ENCODE results near the gene ATF1. TPM values are rescaled to one million over a fixed set of nuclear protein-coding genes. Genes with fewer than 3 reads are reported as not detected.

The ATF1 gene
- total RNA-seq (10 to 100 TPM in 8 of 9 donors, 1 to 10 TPM in 1; 8.2 to 58.3 (median 44.2) TPM), polyA plus RNA-seq (10 to 100 TPM in 1 of 3 donors, 1 to 10 TPM in 2; 6.7 to 56.0 (median 9.7) TPM)
- long read RNA-seq, donor 1, transcript ATF1-201 (7 exons, 2,181 nt), result major isoform, 6 of 6 reads
- long read RNA-seq, donor 1, partial matches to known transcripts, result 0 of 6 reads
- long read RNA-seq, donor 1, other reads (novel, unspliced or antisense), result 0 of 6 reads
- long read RNA-seq, donor 2, partial matches to known transcripts, result 0 of 2 reads
- long read RNA-seq, donor 2, other reads (novel, unspliced or antisense), result 0 of 2 reads
- long read RNA-seq, donor 3, partial matches to known transcripts, result 0 of 3 reads
- long read RNA-seq, donor 3, other reads (novel, unspliced or antisense), result 0 of 3 reads
- long read RNA-seq, donor 4, partial matches to known transcripts, result 1 of 7 reads
- long read RNA-seq, donor 4, other reads (novel, unspliced or antisense), result 3 of 7 reads
- long read RNA-seq, donor 5, transcript ATF1-201 (7 exons, 2,181 nt), result major isoform, 22 of 27 reads
- long read RNA-seq, donor 5, partial matches to known transcripts, result 1 of 27 reads
- long read RNA-seq, donor 5, other reads (novel, unspliced or antisense), result 4 of 27 reads
- long read RNA-seq, donor 6, partial matches to known transcripts, result 1 of 7 reads
- long read RNA-seq, donor 6, other reads (novel, unspliced or antisense), result 2 of 7 reads
- long read RNA-seq, donor 7, partial matches to known transcripts, result 0 of 1 reads
- long read RNA-seq, donor 7, other reads (novel, unspliced or antisense), result 0 of 1 reads
- long read RNA-seq, donor 8, transcript ATF1-201 (7 exons, 2,181 nt), result major isoform, 9 of 15 reads
- long read RNA-seq, donor 8, partial matches to known transcripts, result 5 of 15 reads
- long read RNA-seq, donor 8, other reads (novel, unspliced or antisense), result 0 of 15 reads
- long read RNA-seq, donor 9, transcript ATF1-201 (7 exons, 2,181 nt), result major isoform, 8 of 8 reads
- long read RNA-seq, donor 9, partial matches to known transcripts, result 0 of 8 reads
- long read RNA-seq, donor 9, other reads (novel, unspliced or antisense), result 0 of 8 reads
- long read RNA-seq, donor 10, transcript ATF1-201 (7 exons, 2,181 nt), result major isoform, 5 of 5 reads
- long read RNA-seq, donor 10, partial matches to known transcripts, result 0 of 5 reads
- long read RNA-seq, donor 10, other reads (novel, unspliced or antisense), result 0 of 5 reads

- Histone ChIP-seq H3K27ac (peak within 1 kb of the TSS; percentile 93 to 99 (median 95)), H3K27me3 (no peaks in the 10 kb centered on the region), H3K4me1 (replicated peaks in 1 of 2) (peaks cover 10 to 48% of the 10 kb centered on the region in 2 donors), H3K36me3 (replicated peaks in 1 of 2) (no peaks in the 10 kb centered on the region), H3K9me3 (replicated peaks in 1 of 3) (no peaks in the 10 kb centered on the region), H3K4me3 (peak within 1 kb of the TSS; percentile 3 to 100 (median 78))
- peak; percentile 85 to 97 (median 91) for DNase-seq
- intact Hi-C loops (cut with DNase I), result no loop called here
- WGBS, 4 donors, result 0% methylated on average over 3 to 51 of the region's 51 CpGs
- TF ChIP-seq CTCF (IDR thresholded peaks at IDR 0.05) (no peak), POLR2A (IDR thresholded peaks at IDR 0.05) (peak; percentile 61 to 74)
Observed at GRCh38 chr12:50763639-50764285, at the start of gene ATF1. TSS of gene ATF1 (plus strand) at chr12:50764101. CDS start at chr12:50780146, 16,045 bp downstream.

- H3K27me3 ChIP-seq, result no peaks in the 10 kb centered on the region
- H3K36me3 ChIP-seq (replicated peaks in 1 of 2), result peaks cover 0 to 55% of the 10 kb centered on the region in 2 donors
- no peaks in the 10 kb centered on the region for H3K9me3 ChIP-seq (replicated peaks in 1 of 3)
- H3K27ac ChIP-seq, result no peak overlapping the region
- intact Hi-C loops (cut with DNase I), result no loop called here
- H3K4me3 ChIP-seq, result no peak overlapping the region
- no peaks in the 10 kb centered on the region for H3K4me1 ChIP-seq (replicated peaks in 1 of 2)
- 75 to 90% (median 80%) methylated on average over 2 of the region's 2 CpGs for WGBS, 4 donors
- TF ChIP-seq POLR2A (IDR thresholded peaks at IDR 0.05) (no peak), CTCF (IDR thresholded peaks at IDR 0.05) (no peak)
- DNase-seq, result no peak
Observed at GRCh38 chr12:50715174-50715573, 48.7 kb upstream of the ATF1 start.

- Histone ChIP-seq H3K27ac (no peak overlapping the region), H3K4me3 (no peak overlapping the region), H3K27me3 (no peaks in the 10 kb centered on the region), H3K9me3 (replicated peaks in 1 of 3) (no peaks in the 10 kb centered on the region), H3K4me1 (replicated peaks in 1 of 2) (no peaks in the 10 kb centered on the region), H3K36me3 (replicated peaks in 1 of 2) (peaks cover 0 to 63% of the 10 kb centered on the region in 2 donors)
- DNase-seq, result no peak
- TF ChIP-seq POLR2A (IDR thresholded peaks at IDR 0.05), result no peak
- TF ChIP-seq CTCF (IDR thresholded peaks at IDR 0.05), result no peak
- intact Hi-C loops (cut with DNase I), result no loop called here
- WGBS, 4 donors, result 88 to 97% (median 96%) methylated on average over 2 of the region's 2 CpGs
Observed at GRCh38 chr12:50718760-50719159, 45.1 kb upstream of the ATF1 start.

Data from adrenal gland (tissue), 19 donors.